GM11168 (cell line): ENCODE data around the gene EDNRB.
"Not testable (repeated sequence)": the region's sequence is repeated elsewhere in the genome, so short reads cannot be mapped to it uniquely, and the experiment has no call there.

Source experiments
- in situ Hi-C: fragments of 300-500 bp; cut with MboI; formaldehyde crosslinking; loops from one replicate; pipeline ENCODE4 v1.12.0; 2022; ENCODE audit warnings: low sequenced_read_pairs; ENCODE audit not compliant: unreplicated experiment

EDNRB gene

GRCh38 chr13:77857531-77858209 lies 61.0 kb downstream of the EDNRB start:
- in situ Hi-C loops, result no loop called here

- in situ Hi-C loops, result no loop called here
Measured at GRCh38 chr13:77853703-77854102, 64.9 kb downstream of the EDNRB start.

- in situ Hi-C loops, result not testable (repeated sequence)
Measured at GRCh38 chr13:77848050-77848449, 70.6 kb downstream of the EDNRB start.

- in situ Hi-C loops, result no loop called here
Measured at GRCh38 chr13:77846173-77846572, 72.5 kb downstream of the EDNRB start.
